MM.1S (cell line): ENCODE measurements around the gene COL24A1.

Experiments used
- EZH2 ChIP-seq: fragments of 300-600 bp; sonication (generic); optimal IDR thresholded peaks from 2 replicates; pipeline ENCODE3; 2017; ENCODE audit warnings: low read depth, mild to moderate bottlenecking, antibody characterized with exemption, low read length, mixed read lengths
- EZH2phosphoT487 ChIP-seq: fragments of 300-600 bp; sonication (generic); IDR thresholded peaks from 2 replicates; pipeline ENCODE4 v1.6.1; 2018; ENCODE audit warnings: antibody characterized with exemption, low read length
- TF ChIP-seq, protein P1 (sequence below): fragments of 300-600 bp; sonication (generic); IDR thresholded peaks from 2 replicates; pipeline ENCODE4 v1.5.1; 2016; ENCODE audit warnings: antibody characterized with exemption, low read length, mixed read lengths

DNA sequence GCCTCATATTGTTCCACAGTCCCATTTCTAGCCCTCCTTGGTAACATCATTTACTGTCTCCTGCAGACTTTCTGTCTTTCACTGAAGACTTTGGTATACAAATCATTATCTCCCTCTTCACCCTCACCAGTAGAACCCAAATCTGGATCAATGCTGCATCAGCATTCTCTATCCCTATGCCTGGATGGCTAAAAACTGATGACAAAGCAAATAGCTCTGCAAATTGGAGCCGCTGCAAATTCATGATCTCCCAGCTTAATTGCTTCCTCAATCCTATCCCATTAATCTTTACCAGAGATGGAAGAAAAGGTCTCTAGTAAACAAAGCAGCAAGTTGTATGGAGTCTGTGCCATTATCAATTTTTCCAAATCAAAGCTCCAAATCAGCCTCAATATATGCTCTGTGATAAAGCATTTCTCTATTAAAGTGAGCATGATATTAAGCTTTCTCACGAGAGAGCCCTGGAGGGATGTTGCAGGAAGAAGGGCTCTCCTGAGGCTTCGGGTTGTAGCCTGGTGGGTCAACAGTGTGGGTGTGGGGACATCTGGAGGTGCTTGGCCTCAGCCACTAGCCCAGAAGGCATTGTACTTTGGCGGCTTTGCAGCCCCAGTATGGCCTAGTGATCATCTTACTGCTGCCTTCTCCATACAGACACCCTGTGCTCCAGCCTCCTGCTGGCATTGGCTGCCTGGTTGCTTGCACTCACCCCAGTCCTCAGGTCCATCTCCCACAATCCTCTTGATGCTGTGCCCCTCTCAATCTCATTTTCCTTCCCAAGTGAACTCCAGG is 46.2 kb upstream of the COL24A1 start:
- no peak for TF ChIP-seq EZH2
- TF ChIP-seq, protein P1, sequence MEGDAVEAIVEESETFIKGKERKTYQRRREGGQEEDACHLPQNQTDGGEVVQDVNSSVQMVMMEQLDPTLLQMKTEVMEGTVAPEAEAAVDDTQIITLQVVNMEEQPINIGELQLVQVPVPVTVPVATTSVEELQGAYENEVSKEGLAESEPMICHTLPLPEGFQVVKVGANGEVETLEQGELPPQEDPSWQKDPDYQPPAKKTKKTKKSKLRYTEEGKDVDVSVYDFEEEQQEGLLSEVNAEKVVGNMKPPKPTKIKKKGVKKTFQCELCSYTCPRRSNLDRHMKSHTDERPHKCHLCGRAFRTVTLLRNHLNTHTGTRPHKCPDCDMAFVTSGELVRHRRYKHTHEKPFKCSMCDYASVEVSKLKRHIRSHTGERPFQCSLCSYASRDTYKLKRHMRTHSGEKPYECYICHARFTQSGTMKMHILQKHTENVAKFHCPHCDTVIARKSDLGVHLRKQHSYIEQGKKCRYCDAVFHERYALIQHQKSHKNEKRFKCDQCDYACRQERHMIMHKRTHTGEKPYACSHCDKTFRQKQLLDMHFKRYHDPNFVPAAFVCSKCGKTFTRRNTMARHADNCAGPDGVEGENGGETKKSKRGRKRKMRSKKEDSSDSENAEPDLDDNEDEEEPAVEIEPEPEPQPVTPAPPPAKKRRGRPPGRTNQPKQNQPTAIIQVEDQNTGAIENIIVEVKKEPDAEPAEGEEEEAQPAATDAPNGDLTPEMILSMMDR = no peak
- no peak for TF ChIP-seq EZH2phosphoT487
